K562 (cell line): ENCODE results near the gene OR6V1. TPM values are rescaled to one million over a fixed set of nuclear protein-coding genes. Genes with fewer than 3 reads are reported as not detected.

Experiments used
- HDAC8 ChIP-seq: fragments of 450-650 bp; IDR thresholded peaks from 2 replicates; pipeline ENCODE4 v1.6.1; 2016; ENCODE audit warnings: mild to moderate bottlenecking, missing genetic modification characterization, moderate library complexity, missing compliant biosample characterization
- HDGF ChIP-seq: fragments of 450-650 bp; IDR thresholded peaks from 2 replicates; pipeline ENCODE4 v1.6.1; 2016
- JUNB ChIP-seq: fragments of 450-650 bp; formaldehyde crosslinking; conservative IDR thresholded peaks from 2 replicates; pipeline ENCODE4 v1.4.0; 2020; ENCODE audit warnings: mild to moderate bottlenecking
- ZNF274 ChIP-seq: IDR thresholded peaks from 2 replicates; pipeline ENCODE4 v1.6.1; 2011; ENCODE audit warnings: low read depth, mild to moderate bottlenecking, low read length, moderate library complexity, borderline replicate concordance
- ZNF318 ChIP-seq, 2 experiments: fragments of 450-650 bp; IDR thresholded peaks; 2 replicates each; pipeline ENCODE4 v1.6.1; 2016; ENCODE audit warnings: mild to moderate bottlenecking in 2 of 2, borderline replicate concordance in 1 of 2, low read depth in 1 of 2, moderate library complexity in 1 of 2
- ZNF696 ChIP-seq: fragments of 250-450 bp; sonication (Bioruptor Pico); conservative IDR thresholded peaks from 2 replicates; pipeline ENCODE4 v1.4.0; 2020; ENCODE audit warnings: mild to moderate bottlenecking, moderate library complexity
- polyA plus RNA-seq, 8 experiments: library from polyadenylated mRNA; depleted of rRNA in 4 of 8; stranded (reverse) in 5 of 8; unstranded in 3 of 8; fragments of >200 nt; fragmentation: Nextera tagmentation in 2 of 8; fragmentation: Illumina TruSeq in 1 of 8; extraction: Ambion mirVana in 2 of 8; extraction: Trizol in 1 of 8; gene quantifications; 2 replicates each; pipeline versions ENCODE4 v1.2.1 to v1.2.3, GENCODE V29; 2011 to 2014; ENCODE audit warnings: inconsistent platforms in 1 of 8, missing spikeins in 1 of 8
- total RNA-seq, 7 experiments: library from RNA; depleted of rRNA in 6 of 7; stranded (reverse); fragments of >200 nt in 6 of 7; fragmentation: Illumina TruSeq in 2 of 7; extraction: Trizol in 2 of 7; gene quantifications; 2 replicates each; pipeline versions ENCODE4 v1.2.1 to v1.2.3, GENCODE V29; 2011 to 2021; ENCODE audit warnings: low replicate concordance in 1 of 7
- TF ChIP-seq, protein P1 (sequence below): fragments of 200-800 bp; sonication (Bioruptor generic); IDR thresholded peaks from 2 replicates; pipeline ENCODE4 v1.6.1; 2017; ENCODE audit warnings: missing genetic modification characterization, missing compliant biosample characterization

OR6V1 gene
- total and polyA plus RNA-seq, 9 of the 15 experiments (the other 6 are each of a cell fraction or from before 2014, with no cell fraction given): not detected

DNA sequence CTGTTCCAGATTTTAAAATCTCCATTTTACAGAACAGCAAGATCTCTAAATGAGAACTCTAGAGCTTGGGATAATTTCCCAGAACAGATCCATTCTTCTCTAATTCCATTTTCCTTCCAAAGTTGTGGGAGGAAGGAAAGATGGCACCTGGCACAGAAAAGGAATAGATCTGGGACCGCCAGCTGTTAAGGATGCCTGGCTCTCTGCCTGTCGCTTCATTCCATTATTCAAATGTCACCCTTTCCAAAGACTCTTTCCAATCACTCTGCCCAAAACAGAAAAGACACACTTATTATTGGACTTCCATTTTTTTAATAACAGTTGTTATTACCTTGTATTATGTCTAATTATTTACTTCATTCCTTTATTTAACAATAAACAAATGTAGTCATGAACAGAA lies 24.5 kb upstream of the OR6V1 start (continued):
- no peak for TF ChIP-seq ZNF318 (IDR thresholded peaks at IDR 0.05; ENCODE audit: borderline replicate concordance in 1 of 2, low read depth in 1 of 2)
- no peak for TF ChIP-seq HDGF
- no peak for TF ChIP-seq ZNF274
- no peak for TF ChIP-seq HDAC8 (tag)
- TF ChIP-seq ZNF696 (CRISPR knock-in tag): no peak
- TF ChIP-seq, protein P1, sequence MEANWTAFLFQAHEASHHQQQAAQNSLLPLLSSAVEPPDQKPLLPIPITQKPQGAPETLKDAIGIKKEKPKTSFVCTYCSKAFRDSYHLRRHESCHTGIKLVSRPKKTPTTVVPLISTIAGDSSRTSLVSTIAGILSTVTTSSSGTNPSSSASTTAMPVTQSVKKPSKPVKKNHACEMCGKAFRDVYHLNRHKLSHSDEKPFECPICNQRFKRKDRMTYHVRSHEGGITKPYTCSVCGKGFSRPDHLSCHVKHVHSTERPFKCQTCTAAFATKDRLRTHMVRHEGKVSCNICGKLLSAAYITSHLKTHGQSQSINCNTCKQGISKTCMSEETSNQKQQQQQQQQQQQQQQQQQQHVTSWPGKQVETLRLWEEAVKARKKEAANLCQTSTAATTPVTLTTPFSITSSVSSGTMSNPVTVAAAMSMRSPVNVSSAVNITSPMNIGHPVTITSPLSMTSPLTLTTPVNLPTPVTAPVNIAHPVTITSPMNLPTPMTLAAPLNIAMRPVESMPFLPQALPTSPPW (CRISPR knock-in tag): no peak
- TF ChIP-seq JUNB: no peak
